NCI-H1930 (cell line): Measurements from ENCODE around the gene RNF11.
"Not testable (repeated sequence)": the region's sequence is repeated elsewhere in the genome, so short reads cannot be mapped to it uniquely, and the experiment has no call there.

Experiments used
- DNase-seq, 2 experiments: peaks; one replicate each; lab custom pipeline; 2025; lab: John Stamatoyannopoulos, UW

RNF11 gene

GRCh38 chr1:51227231-51227960 lies 8.7 kb upstream of the RNF11 start:
- DNase-seq: not testable (repeated sequence)

- DNase-seq: not testable (repeated sequence)
Observed at GRCh38 chr1:51228471-51228870, 7.6 kb upstream of the RNF11 start.

DNA sequence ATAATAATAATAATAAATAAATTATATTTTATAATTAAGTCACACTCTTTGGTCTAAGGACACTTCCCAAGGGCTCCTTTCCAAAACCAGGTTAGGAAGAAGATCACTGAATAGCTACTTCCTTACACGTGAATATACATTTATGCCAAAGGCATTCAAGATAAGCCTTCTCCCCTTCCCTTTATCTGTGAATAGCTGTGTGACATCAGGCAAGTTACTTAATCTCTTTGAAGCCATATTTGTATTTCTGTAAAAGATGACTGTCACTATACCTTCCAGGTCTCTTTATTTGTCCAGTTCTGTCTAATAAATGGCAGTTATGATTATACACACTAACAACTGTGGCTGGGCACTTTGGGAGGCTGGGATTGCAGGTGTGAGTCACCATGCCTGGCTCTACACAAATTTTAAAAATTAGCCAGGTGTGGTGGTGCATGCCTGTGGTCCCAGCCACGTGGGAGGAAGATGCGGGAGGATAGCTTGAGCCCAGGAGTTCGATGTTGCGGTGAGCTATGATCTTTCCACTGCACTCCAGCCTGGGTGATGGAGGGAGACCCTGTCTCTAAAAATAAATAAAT lies 5.5 kb upstream of the RNF11 start:
- DNase-seq: no peak

DNA sequence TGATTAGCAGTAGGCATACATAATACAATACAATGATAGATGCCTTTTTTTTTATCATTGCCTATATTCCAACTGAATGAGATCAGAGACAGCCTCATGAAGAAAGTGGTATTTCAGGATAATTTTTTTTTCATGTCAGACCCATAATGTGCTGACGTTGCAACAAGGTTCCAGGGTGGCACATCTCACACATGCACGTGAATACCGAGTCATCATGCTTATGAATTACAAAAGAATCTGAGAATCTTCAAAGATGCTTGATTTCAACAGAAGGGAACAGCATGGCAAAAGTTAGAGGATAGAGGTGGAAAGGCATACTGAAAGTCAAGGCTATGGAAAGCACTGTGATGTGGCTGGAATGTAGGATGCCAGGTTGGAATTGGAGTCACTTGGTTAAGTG lies 5.0 kb upstream of the RNF11 start:
- no peak for DNase-seq

DNA sequence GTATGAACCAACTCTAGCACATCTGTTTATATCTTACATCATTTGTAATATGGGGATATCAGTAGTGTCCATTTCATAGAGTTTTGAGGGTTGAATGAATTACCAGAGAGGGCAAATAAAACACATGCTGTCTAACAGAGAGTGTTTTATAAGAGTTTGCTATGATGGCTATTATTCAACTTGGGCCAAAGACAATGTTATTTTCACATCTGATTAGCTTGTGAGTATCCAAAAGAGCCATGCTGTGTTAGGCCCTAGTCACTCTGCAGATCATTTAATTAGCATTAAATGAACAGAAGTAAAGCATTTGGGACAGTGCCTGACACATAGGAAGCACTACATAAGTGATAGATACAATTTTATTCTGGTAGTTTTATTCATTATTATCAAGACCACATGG lies 4.2 kb upstream of the RNF11 start:
- no peak for DNase-seq

GRCh38 chr1:51234236-51234635 lies 1.8 kb upstream of the RNF11 start:
- not testable (repeated sequence) for DNase-seq

DNA sequence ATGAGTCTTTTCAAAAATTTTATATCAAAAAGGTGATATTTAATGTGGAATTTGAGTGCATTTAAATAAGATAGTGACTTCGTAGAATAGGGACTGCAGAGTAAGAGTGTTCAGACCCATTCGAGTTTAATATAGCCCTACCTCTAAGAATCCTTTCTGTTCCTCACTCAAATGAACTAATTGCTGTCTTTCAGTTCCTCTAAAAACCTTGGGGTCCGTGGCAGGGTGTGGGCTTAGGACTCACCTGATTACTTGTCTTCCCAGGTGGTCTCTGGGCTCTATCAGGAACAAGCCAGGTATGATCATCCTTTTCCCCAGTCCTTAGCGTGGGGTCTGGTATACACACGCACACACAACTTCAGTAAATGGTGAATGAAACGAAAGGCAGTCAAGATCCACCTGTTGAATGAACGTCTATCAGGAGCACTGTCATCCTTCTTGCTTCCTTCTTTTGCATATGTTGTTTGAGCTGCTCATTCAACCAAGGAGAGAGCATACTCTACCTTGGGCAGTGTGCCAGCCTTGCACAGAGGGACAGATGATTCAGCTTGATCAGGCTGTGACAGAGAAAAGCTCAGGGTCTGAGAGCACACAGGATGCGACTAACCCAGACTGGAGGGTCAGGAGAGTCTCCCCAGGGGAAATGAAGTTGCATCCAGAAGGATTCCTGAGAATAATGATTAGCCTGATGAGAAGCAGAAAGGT lies 1.2 kb upstream of the RNF11 start:
- DNase-seq: no peak

DNA sequence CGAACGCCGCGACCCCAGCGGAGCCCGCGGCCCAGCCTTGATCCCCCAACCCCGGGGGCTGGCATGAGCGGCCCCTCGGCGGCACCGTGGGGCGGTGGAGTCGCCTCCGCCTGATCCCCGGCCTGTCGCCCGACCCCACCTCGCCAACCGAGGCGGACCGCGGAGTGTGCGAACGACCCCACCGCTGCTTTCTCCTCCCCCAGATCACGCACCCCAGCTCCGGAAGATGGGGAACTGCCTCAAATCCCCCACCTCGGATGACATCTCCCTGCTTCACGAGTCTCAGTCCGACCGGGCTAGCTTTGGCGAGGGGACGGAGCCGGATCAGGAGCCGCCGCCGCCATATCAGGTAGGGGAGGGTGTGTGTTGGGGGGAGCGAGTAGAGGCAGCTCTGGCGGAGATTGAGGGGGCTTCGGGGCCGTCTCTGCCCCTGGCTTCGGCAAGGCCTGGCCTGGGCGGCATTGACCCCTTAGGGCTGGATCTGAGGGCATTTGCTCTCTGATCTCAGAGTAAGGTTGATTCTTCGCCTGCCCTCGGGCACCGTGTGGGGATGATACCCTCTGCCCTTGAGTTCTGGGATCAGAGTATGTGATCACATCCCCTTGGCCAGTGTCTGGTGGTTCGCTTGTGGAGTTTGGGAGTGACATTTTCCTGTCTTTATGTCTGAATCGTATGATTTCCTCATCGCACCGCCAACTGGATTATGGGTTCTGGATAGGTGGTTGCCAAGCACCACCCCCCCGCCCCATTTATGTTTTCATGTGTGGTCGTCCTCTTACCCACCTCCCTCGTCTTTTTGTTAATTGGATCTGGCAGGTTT lies 668 bp downstream of the RNF11 start:
- no peak for DNase-seq

DNA sequence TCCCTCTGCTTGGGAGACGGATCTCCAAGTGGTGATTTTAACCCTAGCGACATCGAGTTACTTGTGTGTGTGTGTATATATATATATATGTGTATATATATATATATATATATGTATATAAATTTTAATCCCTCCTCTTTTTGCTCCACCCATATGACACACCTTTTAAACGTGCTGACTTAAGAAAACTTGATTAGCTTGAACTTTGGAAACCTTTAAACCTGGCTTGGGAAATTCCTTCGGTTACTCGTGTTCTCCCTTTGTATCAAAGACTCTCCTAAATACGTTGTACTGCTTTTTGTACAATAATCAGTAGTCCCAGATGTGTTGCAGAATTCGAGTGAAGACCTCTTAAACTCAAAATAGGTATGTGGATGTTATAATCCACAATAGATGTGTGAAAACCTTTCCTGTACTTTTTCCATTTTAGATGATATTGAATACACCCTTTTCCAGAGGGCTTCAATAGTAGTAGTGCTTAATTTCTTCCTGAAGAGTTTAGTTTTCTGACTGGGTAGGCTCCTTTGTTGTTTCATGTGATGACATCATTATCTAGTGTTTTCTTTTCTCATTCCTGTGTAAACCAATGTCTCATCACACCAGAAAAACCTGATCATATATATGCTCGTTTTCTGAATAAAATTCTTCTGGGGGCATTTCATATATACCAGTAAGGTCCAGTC lies 1.4 kb downstream of the RNF11 start:
- no peak for DNase-seq

DNA sequence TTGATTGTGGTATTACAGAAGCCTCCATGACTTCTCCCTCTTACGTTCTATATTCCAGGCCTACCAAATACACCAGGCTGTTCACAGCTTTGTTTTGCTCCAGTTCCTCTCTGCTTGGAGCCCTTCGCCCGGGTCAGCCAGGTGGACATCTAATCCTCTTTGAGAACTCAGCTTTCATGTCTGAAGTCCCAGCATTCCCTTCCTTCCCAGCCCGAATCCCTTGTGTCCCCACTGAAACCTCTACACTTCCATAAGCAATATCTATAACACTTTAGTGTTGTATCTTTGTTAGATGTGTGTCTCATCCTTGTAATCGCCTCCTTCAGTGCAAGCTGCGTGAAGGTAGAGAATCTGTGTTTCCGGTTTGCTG lies 1.9 kb downstream of the RNF11 start:
- DNase-seq: no peak

GRCh38 chr1:51240084-51240483 lies 4.0 kb downstream of the RNF11 start:
- no peak for DNase-seq

DNA sequence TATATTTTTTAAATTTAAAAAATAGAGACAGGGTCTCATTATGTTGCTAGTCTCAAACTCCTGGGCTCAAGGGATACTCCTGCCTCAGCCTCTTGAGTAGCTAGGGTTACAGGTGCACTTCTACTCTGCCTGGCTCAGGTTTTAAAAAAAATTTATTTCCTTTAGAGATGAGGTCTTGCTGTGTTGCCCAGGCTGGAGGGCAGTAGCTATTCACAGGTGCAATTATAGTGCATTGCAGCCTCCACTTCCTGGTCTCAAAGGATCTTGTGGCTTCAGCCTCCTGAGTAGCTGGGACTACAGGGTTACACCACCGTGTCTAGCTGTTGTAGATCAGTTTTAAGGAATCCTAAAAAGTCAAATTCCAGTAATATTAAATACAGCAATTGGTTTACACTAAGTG lies 5.0 kb downstream of the RNF11 start:
- no peak for DNase-seq

GRCh38 chr1:51242546-51242945 lies 6.5 kb downstream of the RNF11 start:
- no peak for DNase-seq

GRCh38 chr1:51247022-51247421 lies 10.9 kb downstream of the RNF11 start:
- DNase-seq: no peak

DNA sequence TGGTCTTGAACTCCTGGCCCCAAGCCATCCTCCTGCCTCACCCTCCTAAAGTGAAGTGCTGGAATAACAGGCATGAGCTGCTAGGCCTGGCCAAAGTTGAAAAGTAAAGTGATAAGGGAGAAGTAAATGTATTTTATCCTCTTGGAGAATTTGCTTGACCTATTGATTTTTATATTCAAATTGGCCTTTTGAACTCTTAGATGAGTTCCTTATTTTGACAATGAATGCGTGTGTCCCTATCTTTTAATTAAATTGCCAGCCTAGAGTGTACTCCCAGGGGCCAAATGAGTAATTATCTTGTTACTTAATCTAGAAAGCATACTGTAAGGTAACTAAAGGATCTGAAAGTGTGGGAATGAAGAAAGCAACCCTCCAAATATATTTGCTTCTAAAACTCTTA lies 11.4 kb downstream of the RNF11 start:
- no peak for DNase-seq

- DNase-seq: no peak
Observed at GRCh38 chr1:51249445-51249844, 13.4 kb downstream of the RNF11 start.

DNA sequence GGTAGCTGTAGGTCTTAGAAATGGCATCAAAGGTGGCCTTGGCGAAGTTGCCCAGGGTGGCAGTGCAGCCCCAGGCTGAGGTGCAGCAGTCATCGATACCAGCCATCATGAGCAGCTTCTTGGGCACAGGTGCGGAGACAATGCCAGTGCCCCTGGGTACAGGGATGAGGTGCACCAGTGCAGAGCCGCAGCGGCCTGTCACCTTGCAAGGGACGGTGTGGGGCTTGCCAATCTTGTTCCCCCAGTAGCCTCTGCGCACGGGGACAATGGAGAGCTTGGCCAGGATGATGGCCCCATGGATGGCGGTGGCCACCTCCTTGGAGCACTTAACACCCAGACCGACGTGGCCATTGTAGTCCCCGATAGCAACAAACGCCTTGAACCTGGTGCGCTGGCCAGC lies 14.7 kb downstream of the RNF11 start:
- DNase-seq: not testable (repeated sequence)

DNA sequence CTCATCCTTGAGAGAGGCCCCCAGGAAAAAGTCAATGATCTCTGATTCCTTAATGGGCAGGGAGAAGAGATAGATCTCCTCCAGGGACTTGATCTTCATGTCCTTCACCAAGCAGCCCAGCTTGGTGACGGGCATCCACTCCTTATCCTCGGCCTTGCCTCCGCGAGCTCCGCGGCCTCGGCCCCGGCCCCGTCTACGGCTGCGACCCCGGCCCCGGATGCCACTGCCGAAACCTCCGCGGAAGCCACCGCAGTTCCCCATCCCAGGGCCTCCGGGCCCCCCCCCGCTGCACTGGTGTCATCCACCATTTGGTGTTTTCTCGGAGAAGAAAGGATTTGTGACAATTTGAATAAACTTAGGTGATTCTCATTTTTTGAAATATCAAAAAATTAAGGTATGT lies 15.1 kb downstream of the RNF11 start:
- DNase-seq: not testable (repeated sequence)

DNA sequence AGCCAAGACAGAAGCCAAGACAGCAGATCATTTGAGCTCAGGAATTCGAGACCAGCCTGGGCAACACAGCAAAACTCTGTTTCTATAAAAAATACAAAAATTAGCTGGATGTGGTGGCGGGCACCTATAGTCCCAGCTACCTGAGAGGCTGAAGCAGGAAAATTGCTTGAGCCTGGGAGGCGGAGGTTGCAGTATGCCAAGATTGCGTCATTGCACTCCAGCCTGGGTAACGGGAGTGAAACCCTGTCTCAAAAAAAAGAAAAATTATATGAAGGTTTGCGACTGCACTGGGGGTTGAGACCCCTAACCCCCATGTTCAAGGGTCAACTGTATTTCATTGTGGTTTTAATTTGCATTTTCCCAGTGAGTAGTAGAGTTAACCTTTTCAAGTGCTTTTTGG lies 16.3 kb downstream of the RNF11 start:
- DNase-seq: no peak

DNA sequence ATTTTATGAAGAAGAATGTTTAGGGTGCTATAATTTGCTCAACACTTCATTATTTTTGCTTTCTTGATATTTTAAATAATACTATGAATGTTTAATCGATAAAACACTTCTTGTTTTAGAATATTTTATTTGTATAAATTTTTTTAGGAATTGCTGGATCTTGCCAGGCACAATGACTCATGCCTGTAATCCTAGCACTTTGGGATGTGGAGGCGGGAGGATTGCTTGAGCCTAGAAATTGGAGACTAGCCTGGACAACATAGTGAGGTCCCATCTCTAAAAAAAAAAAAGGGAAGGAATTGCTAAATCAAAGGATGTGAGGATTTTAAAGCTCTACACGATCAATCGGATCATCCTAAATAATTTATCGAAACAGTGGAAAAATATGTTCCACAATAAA lies 17.6 kb downstream of the RNF11 start:
- DNase-seq: no peak

- no peak for DNase-seq
Observed at GRCh38 chr1:51255331-51255730, 19.3 kb downstream of the RNF11 start.
